GM21619 (cell line): Measurements from ENCODE around the gene CCM2L.

ENCODE experiments used
- ATAC-seq: cut with Tn5 transposase; IDR thresholded peaks from one replicate; pipeline ENCODE4 v1.9.1; 2021; ENCODE audit not compliant: unreplicated experiment

Gene CCM2L

GRCh38 chr20:31992086-31992485 is 18.2 kb upstream of the CCM2L start:
- no peak for ATAC-seq

- no peak for ATAC-seq
These were observed 13.2 kb upstream of the CCM2L start for GRCh38 chr20:31996996-31997395.

- no peak for ATAC-seq
These were observed 12.0 kb upstream of the CCM2L start for GRCh38 chr20:31998246-31998645.

- ATAC-seq: no peak
These were observed 6.9 kb upstream of the CCM2L start for GRCh38 chr20:32003325-32003724.

GRCh38 chr20:32004963-32005362 is 5.3 kb upstream of the CCM2L start:
- no peak for ATAC-seq

GRCh38 chr20:32006053-32006452 is 4.2 kb upstream of the CCM2L start:
- no peak for ATAC-seq

GRCh38 chr20:32006841-32007786 is 3.1 kb upstream of the CCM2L start:
- no peak for ATAC-seq

- no peak for ATAC-seq
These were observed 2.2 kb upstream of the CCM2L start for GRCh38 chr20:32007787-32008616.

- ATAC-seq: no peak
These were observed 674 bp upstream of the CCM2L start for GRCh38 chr20:32009564-32009963.

- ATAC-seq: no peak
These were observed 428 bp downstream of the CCM2L start for GRCh38 chr20:32010666-32011065.

GRCh38 chr20:32012159-32012688 is 2.0 kb downstream of the CCM2L start:
- no peak for ATAC-seq

- ATAC-seq: no peak
These were observed 3.1 kb downstream of the CCM2L start for GRCh38 chr20:32013326-32013725.

- no peak for ATAC-seq
These were observed 7.5 kb downstream of the CCM2L start for GRCh38 chr20:32017711-32018251.

GRCh38 chr20:32018269-32019155 is 8.3 kb downstream of the CCM2L start:
- ATAC-seq: no peak

GRCh38 chr20:32019156-32019510 is 8.9 kb downstream of the CCM2L start:
- ATAC-seq: no peak

- ATAC-seq: no peak
These were observed 9.6 kb downstream of the CCM2L start for GRCh38 chr20:32019563-32020463.

- no peak for ATAC-seq
These were observed 10.9 kb downstream of the CCM2L start for GRCh38 chr20:32021091-32021490.

GRCh38 chr20:32024683-32025295 is 14.6 kb downstream of the CCM2L start:
- ATAC-seq: no peak

- ATAC-seq: no peak
These were observed 17.4 kb downstream of the CCM2L start for GRCh38 chr20:32027643-32028042.
